ENCODE results near the gene WIPF3. TPM values are rescaled to one million over a fixed set of nuclear protein-coding genes. Genes with fewer than 3 reads are reported as not detected.

WIPF3 gene
- total and polyA plus RNA-seq, 2 experiments from 2014 or later = not detected

GRCh38 chr7:29881724-29882123 is 75.4 kb downstream of the WIPF3 start:
- Histone ChIP-seq H3K9ac (no peak overlapping the region), H3K9me2 (ENCODE audit: insufficient read depth) (no peaks in the 10 kb centered on the region), H2AFZ (no peak overlapping the region), H4K20me1 (ENCODE audit: insufficient read depth) (no peaks in the 10 kb centered on the region), H3K4me2 (ENCODE audit: unreplicated experiment) (no peak overlapping the region), H3K79me2 (ENCODE audit: insufficient read depth) (no peaks in the 10 kb centered on the region), H3K27ac (no peak overlapping the region), H3K9me3 (ENCODE audit: low read depth) (no peaks in the 10 kb centered on the region), H3K36me3 (ENCODE audit: low read depth) (no peaks in the 10 kb centered on the region), H3F3A (ENCODE audit: insufficient read depth) (peaks cover 14% of the 10 kb centered on the region; the same call in 1 of the 2 replicates), H3K4me3 (no peak overlapping the region), H3K4me1 (ENCODE audit: insufficient read depth) (no peaks in the 10 kb centered on the region), H3K27me3 (replicated peaks; ENCODE audit: insufficient read depth) (no peaks in the 10 kb centered on the region; the same call in 1 of the 2 replicates)
- DNase-seq = no peak
- TF ChIP-seq EZH2 (IDR thresholded peaks at IDR 0.05; ENCODE audit: insufficient read depth, poor library complexity, severe bottlenecking) (no peak), EZH2phosphoT487 (IDR thresholded peaks at IDR 0.05; ENCODE audit: insufficient read depth, low read depth) (no peak)
- in situ Hi-C loops (cut with MboI) = no loop called here
- 88% methylated on average over 7 of the region's 7 CpGs for WGBS, 2 experiments (ENCODE audit: low coverage in 1 of 2, low lambda C conversion rate in 2 of 2, missing lambda C conversion rate in 2 of 2)

GRCh38 chr7:29882481-29882880 is 76.2 kb downstream of the WIPF3 start:
- Histone ChIP-seq H3K9me2 (ENCODE audit: insufficient read depth) (no peaks in the 10 kb centered on the region), H3K9me3 (ENCODE audit: low read depth) (no peaks in the 10 kb centered on the region), H3K27me3 (replicated peaks; ENCODE audit: insufficient read depth) (no peaks in the 10 kb centered on the region; the same call in 1 of the 2 replicates), H4K20me1 (ENCODE audit: insufficient read depth) (no peaks in the 10 kb centered on the region), H3K79me2 (ENCODE audit: insufficient read depth) (no peaks in the 10 kb centered on the region), H3F3A (ENCODE audit: insufficient read depth) (peaks cover 14% of the 10 kb centered on the region; the same call in 1 of the 2 replicates), H3K27ac (no peak overlapping the region), H3K4me3 (no peak overlapping the region), H3K4me1 (ENCODE audit: insufficient read depth) (no peaks in the 10 kb centered on the region), H3K36me3 (ENCODE audit: low read depth) (no peaks in the 10 kb centered on the region), H3K9ac (no peak overlapping the region), H3K4me2 (ENCODE audit: unreplicated experiment) (no peak overlapping the region), H2AFZ (no peak overlapping the region)
- in situ Hi-C loops (cut with MboI) = no loop called here
- no peak for DNase-seq
- WGBS, 2 experiments (ENCODE audit: low coverage in 1 of 2, low lambda C conversion rate in 2 of 2, missing lambda C conversion rate in 2 of 2) = 87 to 92% methylated on average over 1 of the region's 1 CpG
- TF ChIP-seq EZH2phosphoT487 (IDR thresholded peaks at IDR 0.05; ENCODE audit: insufficient read depth, low read depth) (no peak), EZH2 (IDR thresholded peaks at IDR 0.05; ENCODE audit: insufficient read depth, poor library complexity, severe bottlenecking) (no peak)

GRCh38 chr7:29883462-29884398 is 77.4 kb downstream of the WIPF3 start:
- Histone ChIP-seq H3K27me3 (replicated peaks; ENCODE audit: insufficient read depth) (no peaks in the 10 kb centered on the region), H3K36me3 (ENCODE audit: low read depth) (no peaks in the 10 kb centered on the region), H3K4me3 (no peak overlapping the region), H4K20me1 (ENCODE audit: insufficient read depth) (no peaks in the 10 kb centered on the region), H3K9ac (no peak overlapping the region), H3K4me2 (ENCODE audit: unreplicated experiment) (no peak overlapping the region), H2AFZ (no peak overlapping the region), H3K9me2 (ENCODE audit: insufficient read depth) (no peaks in the 10 kb centered on the region), H3K27ac (no peak overlapping the region), H3K4me1 (ENCODE audit: insufficient read depth) (no peaks in the 10 kb centered on the region), H3K79me2 (ENCODE audit: insufficient read depth) (no peaks in the 10 kb centered on the region), H3F3A (ENCODE audit: insufficient read depth) (peaks cover 14% of the 10 kb centered on the region; the same call in 1 of the 2 replicates), H3K9me3 (ENCODE audit: low read depth) (no peaks in the 10 kb centered on the region)
- 32 to 57% methylated on average over 9 to 46 of the region's 46 CpGs for WGBS, 2 experiments (ENCODE audit: low coverage in 1 of 2, low lambda C conversion rate in 2 of 2, missing lambda C conversion rate in 2 of 2)
- TF ChIP-seq EZH2 (IDR thresholded peaks at IDR 0.05; ENCODE audit: insufficient read depth, poor library complexity, severe bottlenecking) (no peak), EZH2phosphoT487 (IDR thresholded peaks at IDR 0.05; ENCODE audit: insufficient read depth, low read depth) (no peak)
- in situ Hi-C loops (cut with MboI) = no loop called here
- no peak for DNase-seq

GRCh38 chr7:29884399-29885272 is 78.3 kb downstream of the WIPF3 start:
- Histone ChIP-seq H3K9me3 (ENCODE audit: low read depth) (no peaks in the 10 kb centered on the region), H3K27me3 (replicated peaks; ENCODE audit: insufficient read depth) (peaks cover 7% of the 10 kb centered on the region; the same call in 1 of the 2 replicates), H3K4me3 (no peak overlapping the region), H3K4me2 (ENCODE audit: unreplicated experiment) (no peak overlapping the region), H3K9me2 (ENCODE audit: insufficient read depth) (no peaks in the 10 kb centered on the region), H3K27ac (no peak overlapping the region), H3K36me3 (ENCODE audit: low read depth) (no peaks in the 10 kb centered on the region), H3K4me1 (ENCODE audit: insufficient read depth) (no peaks in the 10 kb centered on the region), H4K20me1 (ENCODE audit: insufficient read depth) (no peaks in the 10 kb centered on the region), H3F3A (ENCODE audit: insufficient read depth) (peaks cover 7% of the 10 kb centered on the region; the same call in 1 of the 2 replicates), H3K79me2 (ENCODE audit: insufficient read depth) (no peaks in the 10 kb centered on the region), H2AFZ (no peak overlapping the region), H3K9ac (no peak overlapping the region)
- TF ChIP-seq EZH2phosphoT487 (IDR thresholded peaks at IDR 0.05; ENCODE audit: insufficient read depth, low read depth) (no peak), EZH2 (IDR thresholded peaks at IDR 0.05; ENCODE audit: insufficient read depth, poor library complexity, severe bottlenecking) (no peak)
- DNase-seq = no peak
- WGBS, 2 experiments (ENCODE audit: low coverage in 1 of 2, low lambda C conversion rate in 2 of 2, missing lambda C conversion rate in 2 of 2) = 58 to 60% methylated on average over 21 to 28 of the region's 28 CpGs
- in situ Hi-C loops (cut with MboI) = no loop called here

Data from GM23248 (cell line).